IPS DF 6.9 (cell line): ENCODE results near the gene UBE2S.

Source experiments
- DNase-seq: peaks from one replicate; pipeline ENCODE4 v3.0.0-alpha.2; 2013; ENCODE audit warnings: low read depth, low spot score
- H3K27ac ChIP-seq: one replicate; pipeline ENCODE4 v1.5.1; 2013; ENCODE audit warnings: low read length, control low read depth
- H3K27me3 ChIP-seq: 2 replicates; pipeline ENCODE4 v1.6.1; 2013; ENCODE audit warnings: mild to moderate bottlenecking, low read length; ENCODE audit not compliant: control insufficient read depth, insufficient read depth
- H3K36me3 ChIP-seq: 2 replicates; pipeline ENCODE4 v1.6.1; 2013; ENCODE audit warnings: low read length; ENCODE audit not compliant: control insufficient read depth, insufficient read depth
- H3K4me1 ChIP-seq: 2 replicates; pipeline ENCODE4 v1.6.1; 2013; ENCODE audit warnings: low read length; ENCODE audit not compliant: control insufficient read depth, insufficient read depth
- H3K4me3 ChIP-seq: 2 replicates; pipeline ENCODE4 v1.5.1; 2013; ENCODE audit warnings: mild to moderate bottlenecking, low read length
- H3K9me3 ChIP-seq: 2 replicates; pipeline ENCODE4 v1.6.1; 2013; ENCODE audit warnings: low read length, inconsistent platforms; ENCODE audit not compliant: control insufficient read depth, insufficient read depth
- WGBS: extraction: QIAGEN DNeasy Blood & Tissue Kit; methylation state at CpG from one replicate; pipeline ENCODE4 v1.1.7; 2013; ENCODE audit warnings: mixed read lengths, missing lambda C conversion rate; ENCODE audit not compliant: insufficient read length, insufficient coverage; 5-methylcytosine and 5-hydroxymethylcytosine counted together

Gene UBE2S

GRCh38 chr19:55353356-55353802 lies 54.2 kb downstream of the UBE2S start:
- no peak for DNase-seq
- H3K27ac ChIP-seq: no peak overlapping the region
- peak overlapping the region; percentile 55; the same call in 1 of the 2 replicates for H3K4me3 ChIP-seq
- no CpG with 5 or more reads among the region's 24 CpGs for WGBS
- no peaks in the 10 kb centered on the region for H3K36me3 ChIP-seq
- no peaks in the 10 kb centered on the region for H3K9me3 ChIP-seq
- H3K4me1 ChIP-seq: peaks cover 7% of the 10 kb centered on the region
- peaks cover 7% of the 10 kb centered on the region; the same call in 1 of the 2 replicates for H3K27me3 ChIP-seq

- no peaks in the 10 kb centered on the region for H3K9me3 ChIP-seq
- H3K27ac ChIP-seq: no peak overlapping the region
- DNase-seq: no peak
- H3K4me3 ChIP-seq: no peak overlapping the region
- no CpG with 5 or more reads among the region's 25 CpGs for WGBS
- H3K36me3 ChIP-seq: no peaks in the 10 kb centered on the region; the same call in 1 of the 2 replicates
- H3K4me1 ChIP-seq: peaks cover 12% of the 10 kb centered on the region
- peaks cover 7% of the 10 kb centered on the region; the same call in 1 of the 2 replicates for H3K27me3 ChIP-seq
Observed at GRCh38 chr19:55352549-55353145, 54.9 kb downstream of the UBE2S start.

DNA sequence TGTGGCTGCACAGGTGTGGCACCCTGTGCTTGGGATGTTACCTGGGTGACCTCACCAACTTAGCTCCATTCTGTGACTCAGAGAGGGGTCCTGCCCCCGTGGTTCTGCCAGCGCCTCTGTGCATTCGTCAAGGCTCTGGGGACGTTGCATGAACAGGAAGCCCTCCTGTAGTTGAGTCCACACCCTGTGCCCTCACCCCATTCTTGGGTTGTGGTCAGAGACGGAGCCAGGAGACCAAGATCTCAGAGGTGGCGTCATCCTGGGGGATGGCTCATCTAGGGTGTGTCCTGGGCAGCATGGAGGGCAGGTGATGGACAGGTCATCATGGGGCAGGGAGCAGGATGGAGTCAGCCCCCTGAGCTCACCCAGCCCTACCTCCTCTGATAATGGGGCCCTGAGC lies 55.5 kb downstream of the UBE2S start:
- H3K4me1 ChIP-seq: peaks cover 16% of the 10 kb centered on the region
- H3K27me3 ChIP-seq: peaks cover 7% of the 10 kb centered on the region; the same call in 1 of the 2 replicates
- H3K27ac ChIP-seq: no peak overlapping the region
- WGBS: no CpG with 5 or more reads among the region's 6 CpGs
- no peaks in the 10 kb centered on the region for H3K9me3 ChIP-seq
- H3K4me3 ChIP-seq: no peak overlapping the region
- peaks cover 5% of the 10 kb centered on the region for H3K36me3 ChIP-seq
- DNase-seq: no peak

- H3K27me3 ChIP-seq: peaks cover 7% of the 10 kb centered on the region; the same call in 1 of the 2 replicates
- no peak overlapping the region for H3K27ac ChIP-seq
- H3K4me1 ChIP-seq: peaks cover 16% of the 10 kb centered on the region
- no CpG with 5 or more reads among the region's 11 CpGs for WGBS
- no peak overlapping the region for H3K4me3 ChIP-seq
- H3K36me3 ChIP-seq: peaks cover 8% of the 10 kb centered on the region
- H3K9me3 ChIP-seq: no peaks in the 10 kb centered on the region
- no peak for DNase-seq
Observed at GRCh38 chr19:55350620-55351315, 56.8 kb downstream of the UBE2S start.
